Measurements from ENCODE around the gene GCSH. TPM values are rescaled to one million over a fixed set of nuclear protein-coding genes. Genes with fewer than 3 reads are reported as not detected.

Gene GCSH
- polyA plus RNA-seq, 3 donors = 0.77 to 2.0 (median 1.0) TPM

DNA sequence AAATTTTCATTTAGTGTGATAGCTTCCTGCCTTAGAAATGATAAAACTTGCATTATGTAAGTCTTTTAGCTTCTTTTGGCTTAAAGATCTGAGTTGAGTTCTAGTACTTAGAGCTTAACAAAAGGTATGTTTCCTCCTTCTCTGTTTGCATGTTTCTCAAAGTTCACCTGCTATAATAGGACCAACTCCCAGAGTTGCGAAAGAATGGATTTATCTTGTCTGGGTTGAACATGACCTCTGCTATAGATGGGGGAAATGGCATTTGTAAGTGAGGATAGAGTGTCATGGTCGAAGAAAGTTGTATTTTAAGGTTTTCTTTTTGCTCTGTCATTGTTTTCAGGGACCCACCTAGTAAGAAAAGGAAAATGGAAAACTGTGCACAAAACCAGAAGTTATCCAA lies 53.4 kb downstream of the GCSH start:
- H3K27ac ChIP-seq (ENCODE audit: low read depth in 1 of 2, low read length in 2 of 2) = no peak overlapping the region
- 100% methylated on average over 2 of the region's 2 CpGs for WGBS (ENCODE audit: insufficient coverage)
- H3K9me3 ChIP-seq (replicated peaks in 1 of 2; ENCODE audit: control insufficient read depth in 1 of 2, insufficient read depth in 1 of 2, low read length in 2 of 2) = peaks cover 2 to 3% of the 10 kb centered on the region in 2 donors
- H3K36me3 ChIP-seq (replicated peaks in 1 of 2; ENCODE audit: control insufficient read depth in 1 of 2, insufficient read depth in 2 of 2, low read length in 2 of 2) = peaks cover 42 to 68% of the 10 kb centered on the region in 2 donors
- no peak for DNase-seq
- intact Hi-C loops (cut with micrococcal nuclease) = no loop called here
- TF ChIP-seq, protein P1, sequence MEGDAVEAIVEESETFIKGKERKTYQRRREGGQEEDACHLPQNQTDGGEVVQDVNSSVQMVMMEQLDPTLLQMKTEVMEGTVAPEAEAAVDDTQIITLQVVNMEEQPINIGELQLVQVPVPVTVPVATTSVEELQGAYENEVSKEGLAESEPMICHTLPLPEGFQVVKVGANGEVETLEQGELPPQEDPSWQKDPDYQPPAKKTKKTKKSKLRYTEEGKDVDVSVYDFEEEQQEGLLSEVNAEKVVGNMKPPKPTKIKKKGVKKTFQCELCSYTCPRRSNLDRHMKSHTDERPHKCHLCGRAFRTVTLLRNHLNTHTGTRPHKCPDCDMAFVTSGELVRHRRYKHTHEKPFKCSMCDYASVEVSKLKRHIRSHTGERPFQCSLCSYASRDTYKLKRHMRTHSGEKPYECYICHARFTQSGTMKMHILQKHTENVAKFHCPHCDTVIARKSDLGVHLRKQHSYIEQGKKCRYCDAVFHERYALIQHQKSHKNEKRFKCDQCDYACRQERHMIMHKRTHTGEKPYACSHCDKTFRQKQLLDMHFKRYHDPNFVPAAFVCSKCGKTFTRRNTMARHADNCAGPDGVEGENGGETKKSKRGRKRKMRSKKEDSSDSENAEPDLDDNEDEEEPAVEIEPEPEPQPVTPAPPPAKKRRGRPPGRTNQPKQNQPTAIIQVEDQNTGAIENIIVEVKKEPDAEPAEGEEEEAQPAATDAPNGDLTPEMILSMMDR (IDR thresholded peaks at IDR 0.05) = no peak
- H3K4me3 ChIP-seq (replicated peaks in 1 of 3; ENCODE audit: low read depth in 2 of 3, low read length in 3 of 3) = no peak overlapping the region
- H3K79me2 ChIP-seq (ENCODE audit: insufficient read depth, low read length) = peaks cover 9% of the 10 kb centered on the region
- no peak overlapping the region for H2AFZ ChIP-seq (ENCODE audit: insufficient read depth, low read depth, low read length, poor library complexity, severe bottlenecking)
- no peaks in the 10 kb centered on the region for H3K4me1 ChIP-seq (ENCODE audit: control insufficient read depth in 1 of 2, insufficient read depth in 2 of 2, low read length in 2 of 2)
- H3K27ac Mint-ChIP-seq = no peak overlapping the region
- peaks cover 0 to 2% (median 0%) of the 10 kb centered on the region in 3 donors for H3K27me3 Mint-ChIP-seq (ENCODE audit: low read depth in 3 of 3)
- H3K4me3 Mint-ChIP-seq = no peak overlapping the region
- no peaks in the 10 kb centered on the region for H3K27me3 ChIP-seq (ENCODE audit: control insufficient read depth in 2 of 2, insufficient read depth in 2 of 2, low read length in 2 of 2)
- no peak overlapping the region for H3K9ac ChIP-seq (ENCODE audit: insufficient read depth, low read length, poor library complexity, severe bottlenecking)
- no peak overlapping the region for H3K4me2 ChIP-seq (replicated peaks; ENCODE audit: extremely low read depth, low read length, poor library complexity, severe bottlenecking)
- H3K36me3 Mint-ChIP-seq = peaks cover 55 to 62% of the 10 kb centered on the region in 2 donors
- H3K9me3 Mint-ChIP-seq = peaks cover 0 to 6% (median 4%) of the 10 kb centered on the region in 7 donors
- H4K20me1 ChIP-seq (ENCODE audit: insufficient read depth, low read length) = peaks cover 16% of the 10 kb centered on the region
- H3K4me1 Mint-ChIP-seq = peaks cover 7% of the 10 kb centered on the region

DNA sequence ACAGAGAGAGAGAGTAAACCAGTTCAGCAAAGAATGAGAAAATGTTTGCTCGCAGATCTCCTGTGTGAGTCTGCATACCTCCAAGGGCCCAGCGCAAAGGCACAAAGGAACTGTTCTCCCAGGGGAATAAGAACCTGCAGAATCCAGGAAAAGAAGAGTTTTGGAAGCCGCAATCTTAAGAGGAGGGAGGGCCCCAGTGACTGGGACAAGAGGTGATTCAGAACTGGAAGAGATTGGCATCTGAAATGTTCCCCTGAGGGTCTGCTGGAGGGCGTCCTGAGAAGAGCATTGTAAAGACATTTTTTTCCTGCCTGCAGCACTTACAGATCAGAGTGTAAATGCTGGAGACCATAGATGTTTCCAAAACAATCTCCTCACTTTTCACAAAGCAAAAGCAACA lies 54.5 kb downstream of the GCSH start:
- Mint-ChIP-seq H3K4me3 (no peak overlapping the region), H3K36me3 (peaks cover 59 to 64% of the 10 kb centered on the region in 2 donors), H3K9me3 (no peaks in the 10 kb centered on the region), H3K27ac (no peak overlapping the region), H3K27me3 (ENCODE audit: low read depth in 3 of 3) (peaks cover 0 to 2% (median 0%) of the 10 kb centered on the region in 3 donors), H3K4me1 (peaks cover 18% of the 10 kb centered on the region)
- H3K27ac ChIP-seq (ENCODE audit: low read depth in 1 of 2, low read length in 2 of 2) = no peak overlapping the region
- H3K4me1 ChIP-seq (ENCODE audit: control insufficient read depth in 1 of 2, insufficient read depth in 2 of 2, low read length in 2 of 2) = peaks cover 7 to 8% of the 10 kb centered on the region in 2 donors
- peaks cover 42 to 68% of the 10 kb centered on the region in 2 donors for H3K36me3 ChIP-seq (replicated peaks in 1 of 2; ENCODE audit: control insufficient read depth in 1 of 2, insufficient read depth in 2 of 2, low read length in 2 of 2)
- no peak overlapping the region for H2AFZ ChIP-seq (ENCODE audit: insufficient read depth, low read depth, low read length, poor library complexity, severe bottlenecking)
- no peak overlapping the region for H3K4me3 ChIP-seq (replicated peaks in 1 of 3; ENCODE audit: low read depth in 2 of 3, low read length in 3 of 3)
- H3K27me3 ChIP-seq (ENCODE audit: control insufficient read depth in 2 of 2, insufficient read depth in 2 of 2, low read length in 2 of 2) = no peaks in the 10 kb centered on the region
- no peaks in the 10 kb centered on the region for H3K9me3 ChIP-seq (replicated peaks in 1 of 2; ENCODE audit: control insufficient read depth in 1 of 2, insufficient read depth in 1 of 2, low read length in 2 of 2)
- peaks cover 16% of the 10 kb centered on the region for H4K20me1 ChIP-seq (ENCODE audit: insufficient read depth, low read length)
- peaks cover 20% of the 10 kb centered on the region for H3K79me2 ChIP-seq (ENCODE audit: insufficient read depth, low read length)
- intact Hi-C loops (cut with micrococcal nuclease) = no loop called here
- H3K4me2 ChIP-seq (replicated peaks; ENCODE audit: extremely low read depth, low read length, poor library complexity, severe bottlenecking) = no peak overlapping the region
- H3K9ac ChIP-seq (ENCODE audit: insufficient read depth, low read length, poor library complexity, severe bottlenecking) = no peak overlapping the region
- DNase-seq = no peak
- TF ChIP-seq, protein P1 (IDR thresholded peaks at IDR 0.05) = no peak
- 100% methylated on average over 2 of the region's 4 CpGs for WGBS (ENCODE audit: insufficient coverage)

All from CD14-positive monocyte (primary cell).